A549 (cell line): ENCODE data around the gene OBP2A. TPM values are rescaled to one million over a fixed set of nuclear protein-coding genes. Genes with fewer than 3 reads are reported as not detected.
"Not testable (repeated sequence)": the region's sequence is repeated elsewhere in the genome, so short reads cannot be mapped to it uniquely, and the experiment has no call there.

Experiments
- ATAC-seq, 2 experiments: fragments of 200-7000 bp in 1 of 2; fragments of >200 bp in 1 of 2; cut with Nextera tagmentation in 1 of 2; cut with Tn5 transposase in 1 of 2; 3 replicates each; pipeline versions ENCODE4 v1.8.0 to v1.9.1; 2018 to 2020; ENCODE audit warnings: mild to moderate bottlenecking in 1 of 2, moderate library complexity in 1 of 2
- CTCF ChIA-PET: fragments of 300-600 bp; sonication (Branson Sonifier 250); formaldehyde crosslinking; extraction: SDS; loops from one replicate; lab custom pipeline; 2021; ENCODE audit warnings: antibody characterized with exemption, inconsistent platforms; lab: Yijun Ruan, JAX
- POLR2A ChIA-PET: fragments of 350-600 bp; formaldehyde crosslinking; extraction: SDS; loops from one replicate; lab custom pipeline; 2021; ENCODE audit warnings: antibody characterized with exemption, inconsistent platforms; lab: Yijun Ruan, JAX
- DNase-seq, 2 experiments: peaks; one replicate each; pipeline versions ENCODE4 v3.0.0 to v3.0.0-alpha.2; 2011 to 2016; ENCODE audit warnings: low read depth in 1 of 2, low spot score in 1 of 2
- FAIRE-seq: peaks from 2 replicates; lab custom pipeline; 2011; peaks lifted over from hg19 to GRCh38; lab: Jason Lieb, UNC
- H3K27ac ChIP-seq, 2 experiments: fragments of >200 bp; sonication (Bioruptor Twin); formaldehyde crosslinking; 3 replicates each; pipeline ENCODE4 v1.5.1; 2016 to 2017
- H3K4me1 ChIP-seq: fragments of >200 bp; sonication (Bioruptor Twin); formaldehyde crosslinking; 3 replicates; pipeline ENCODE4 v1.6.1; 2016
- H3K4me2 ChIP-seq: fragments of >200 bp; sonication (Bioruptor Twin); formaldehyde crosslinking; 3 replicates; pipeline ENCODE4 v1.6.1; 2016
- H3K4me3 ChIP-seq: fragments of >200 bp; sonication (Bioruptor Twin); formaldehyde crosslinking; 3 replicates; pipeline ENCODE4 v1.5.1; 2016
- H3K9me3 ChIP-seq: fragments of >200 bp; sonication (Bioruptor Twin); formaldehyde crosslinking; 3 replicates; pipeline ENCODE4 v1.6.1; 2016
- BHLHE40 ChIP-seq: IDR thresholded peaks from 2 replicates; pipeline ENCODE4 v1.6.1; 2012; ENCODE audit warnings: low read depth, low read length, inconsistent platforms
- CHD4 ChIP-seq: fragments of 200-600 bp; sonication (generic); IDR thresholded peaks from 2 replicates; pipeline ENCODE4 v1.6.1; 2016; ENCODE audit warnings: antibody characterized with exemption, mild to moderate bottlenecking, borderline replicate concordance
- CTCF ChIP-seq: fragments of >200 bp; sonication (Bioruptor Twin); formaldehyde crosslinking; IDR thresholded peaks from 3 replicates; pipeline ENCODE4 v1.5.1; 2016
- FOXS1 ChIP-seq: fragments of 250-450 bp; sonication (Bioruptor Pico); IDR thresholded peaks from 2 replicates; pipeline ENCODE4 v1.5.0; 2020; ENCODE audit warnings: mild to moderate bottlenecking, moderate library complexity
- HES2 ChIP-seq: fragments of >200 bp; sonication (Bioruptor Twin); formaldehyde crosslinking; IDR thresholded peaks from 2 replicates; pipeline ENCODE4 v1.6.1; 2016
- HMGXB4 ChIP-seq: fragments of 250-450 bp; sonication (Bioruptor Pico); IDR thresholded peaks from 2 replicates; pipeline ENCODE4 v1.5.0; 2021; ENCODE audit warnings: mild to moderate bottlenecking, moderate library complexity, borderline replicate concordance
- HOXA7 ChIP-seq: fragments of 250-450 bp; sonication (Bioruptor Pico); IDR thresholded peaks from 2 replicates; pipeline ENCODE4 v1.5.0; 2020; ENCODE audit warnings: mild to moderate bottlenecking, moderate library complexity
- MAFK ChIP-seq: fragments of 450-650 bp; IDR thresholded peaks from 2 replicates; pipeline ENCODE4 v1.6.1; 2014; ENCODE audit not compliant: partially characterized antibody
- MAX ChIP-seq: IDR thresholded peaks from 2 replicates; pipeline ENCODE4 v1.6.1; 2012
- MAZ ChIP-seq: fragments of 150-350 bp; IDR thresholded peaks from 2 replicates; pipeline ENCODE4 v1.6.1; 2014; ENCODE audit warnings: antibody characterized with exemption, low read depth, low read length, borderline replicate concordance
- MYC ChIP-seq: IDR thresholded peaks from 2 replicates; pipeline ENCODE4 v1.6.1; 2012; ENCODE audit warnings: mild to moderate bottlenecking, inconsistent platforms, low read length, improper control_type of control experiment, borderline replicate concordance
- RAD21 ChIP-seq, 2 experiments: fragments of >200 bp in 1 of 2; sonication (Bioruptor Twin) in 1 of 2; formaldehyde crosslinking in 1 of 2; IDR thresholded peaks in 1 of 2; conservative IDR thresholded peaks in 1 of 2; 2 replicates in 1 of 2; 3 replicates in 1 of 2; pipeline ENCODE4 v1.6.1; 2012 to 2018; ENCODE audit warnings: inconsistent platforms in 1 of 2
- SREBF2 ChIP-seq: fragments of 450-650 bp; IDR thresholded peaks from 2 replicates; pipeline ENCODE4 v1.6.1; 2014; ENCODE audit warnings: mild to moderate bottlenecking, moderate library complexity
- TFCP2L1 ChIP-seq: fragments of 250-450 bp; sonication (Bioruptor Pico); IDR thresholded peaks from 2 replicates; pipeline ENCODE4 v1.5.0; 2021; ENCODE audit warnings: mild to moderate bottlenecking
- TP53 ChIP-seq: fragments of 250-450 bp; sonication (Bioruptor Pico); IDR thresholded peaks from 2 replicates; pipeline ENCODE4 v1.5.0; 2021; ENCODE audit warnings: mild to moderate bottlenecking, moderate library complexity
- USF2 ChIP-seq: fragments of 450-650 bp; IDR thresholded peaks from 2 replicates; pipeline ENCODE4 v1.6.1; 2014; ENCODE audit warnings: antibody characterized with exemption
- ZNF302 ChIP-seq: fragments of 250-450 bp; sonication (Bioruptor Pico); IDR thresholded peaks from 2 replicates; pipeline ENCODE4 v1.9.0; 2021; ENCODE audit warnings: inconsistent platforms, mild to moderate bottlenecking, moderate library complexity
- WGBS: methylation state at CpG from one replicate; pipeline ENCODE4 v1.1.6; 2017; ENCODE audit errors: missing lambda C conversion rate; 5-methylcytosine and 5-hydroxymethylcytosine counted together
- polyA plus RNA-seq, 4 experiments: library from polyadenylated mRNA; depleted of rRNA in 3 of 4; stranded (reverse); fragments of >200 nt; fragmentation: RNase III in 1 of 4; extraction: RNeasy Plus Mini Kit Qiagen cat#74134 plus additional on column Dnase treatment in 1 of 4; gene quantifications; 2 replicates in 3 of 4; 3 replicates in 1 of 4; pipeline ENCODE4 v1.2.3, GENCODE V29; 2011 to 2017

OBP2A gene
- polyA plus RNA-seq, 2 of the 4 experiments (the other 2 are of a cell fraction), result not detected

- Histone ChIP-seq H3K4me3 (no peak overlapping the region), H3K4me2 (no peak overlapping the region), H3K4me1 (no peaks in the 10 kb centered on the region), H3K9me3 (no peaks in the 10 kb centered on the region), H3K27ac (no peak overlapping the region)
- 58% methylated on average over 12 of the region's 19 CpGs for WGBS
- no peak for DNase-seq
- peak; percentile 49 to 50; a peak in 5 of 6 replicates for ATAC-seq
- POLR2A ChIA-PET, result no interaction called here
- TF ChIP-seq HMGXB4, result no peak
- TF ChIP-seq USF2, result no peak
- no peak for TF ChIP-seq MAX
- TF ChIP-seq MAZ, result no peak
- no peak for TF ChIP-seq BHLHE40
- FAIRE-seq, result no peak
- CTCF ChIA-PET, result interaction anchor here (1.2 to 1.5 kb wide), 2 partner anchors 9 to 11 kb away, joined by 4 to 8 read pairs; no protein-coding TSS in a partner anchor
Observed at GRCh38 chr9:135513351-135513846, 32.5 kb upstream of the OBP2A start.

GRCh38 chr9:135513906-135514305 lies 32.0 kb upstream of the OBP2A start:
- ATAC-seq, DNase-seq, POLR2A ChIA-PET, FAIRE-seq, H3K9me3 ChIP-seq, H3K4me1 ChIP-seq, H3K4me2 ChIP-seq, H3K27ac ChIP-seq, H3K4me3 ChIP-seq: not testable (repeated sequence)
- WGBS, result 84% methylated on average over 9 of the region's 9 CpGs
- CTCF ChIA-PET, result interaction anchor here (1.5 kb wide), 1 partner anchor 11 kb away, joined by 4 read pairs; no protein-coding TSS in a partner anchor

- 54% methylated on average over 13 of the region's 17 CpGs for WGBS
- DNase-seq (no peak), FAIRE-seq (no peak), ATAC-seq (no peak)
- Histone ChIP-seq H3K27ac (no peak overlapping the region), H3K4me2 (no peak overlapping the region), H3K9me3 (no peaks in the 10 kb centered on the region), H3K4me1 (no peaks in the 10 kb centered on the region), H3K4me3 (no peak overlapping the region)
- TF ChIP-seq TFCP2L1 (no peak), BHLHE40 (no peak), ZNF302 (no peak), HES2 (no peak), RAD21 (conservative IDR thresholded peaks at IDR 0.05 in 1 of 2, IDR thresholded peaks at IDR 0.05 in 1 of 2) (no peak), CHD4 (no peak), SREBF2 (no peak), HOXA7 (CRISPR knock-in tag) (no peak), TP53 (CRISPR knock-in tag) (no peak), FOXS1 (no peak), MYC (no peak), CTCF (no peak), MAFK (no peak)
- ChIA-PET POLR2A (no interaction called here), CTCF (interaction anchor here (1.3 kb wide), 1 partner anchor 10 kb away, joined by 10 read pairs; no protein-coding TSS in a partner anchor)
Observed at GRCh38 chr9:135514342-135515082, 31.4 kb upstream of the OBP2A start.
